Esophagus mucosa (tissue), 1 donor: Measurements from ENCODE around the gene SARNP. TPM values are rescaled to one million over a fixed set of nuclear protein-coding genes. Genes with fewer than 3 reads are reported as not detected.
"Not testable (repeated sequence)": the region's sequence is repeated elsewhere in the genome, so short reads cannot be mapped to it uniquely, and the experiment has no call there.

Experiments
- ATAC-seq: fragments of 200-7000 bp; cut with Tn5 transposase; one replicate; pipeline ENCODE4 v1.9.1; 2020
- total RNA-seq: library from RNA; stranded (reverse); gene quantifications from one replicate; pipeline ENCODE4 v1.2.4, GENCODE V29; 2023
- donor health status: DM: yes; HTN: yes; CAD: no.

SARNP gene
- total RNA-seq: 47.6 TPM

- peak; percentile 99 for ATAC-seq
Measured at GRCh38 chr12:55817345-55818139, at the start of gene SARNP, which contains the start of gene ORMDL2. SARNP (minus strand) TSS chr12:55817724; CDS start chr12:55817701, 23 bp downstream. ORMDL2 (plus strand) TSS chr12:55818041; CDS start chr12:55819000, 959 bp downstream.

GRCh38 chr12:55866454-55867004 is 49.0 kb upstream of the SARNP start:
- ATAC-seq: not testable (repeated sequence)

GRCh38 chr12:55865327-55865726 is 47.8 kb upstream of the SARNP start:
- ATAC-seq: no peak

GRCh38 chr12:55862931-55863330 is 45.4 kb upstream of the SARNP start:
- not testable (repeated sequence) for ATAC-seq

GRCh38 chr12:55862286-55862685 is 44.8 kb upstream of the SARNP start:
- ATAC-seq: no peak

GRCh38 chr12:55861871-55862270 is 44.3 kb upstream of the SARNP start:
- no peak for ATAC-seq

GRCh38 chr12:55861396-55861795 is 43.9 kb upstream of the SARNP start:
- no peak for ATAC-seq

- no peak for ATAC-seq
Measured at GRCh38 chr12:55852740-55853139, 35.2 kb upstream of the SARNP start.

- no peak for ATAC-seq
Measured at GRCh38 chr12:55850893-55851292, 33.4 kb upstream of the SARNP start.

- ATAC-seq: no peak
Measured at GRCh38 chr12:55850401-55850800, 32.9 kb upstream of the SARNP start.

GRCh38 chr12:55849616-55850343 is 32.3 kb upstream of the SARNP start:
- ATAC-seq: no peak

- peak; percentile 86 for ATAC-seq
Measured at GRCh38 chr12:55847603-55848291, 30.2 kb upstream of the SARNP start.

- ATAC-seq: no peak
Measured at GRCh38 chr12:55847033-55847432, 29.5 kb upstream of the SARNP start.

GRCh38 chr12:55845785-55846496 is 28.4 kb upstream of the SARNP start:
- ATAC-seq: no peak

- no peak for ATAC-seq
Measured at GRCh38 chr12:55845361-55845760, 27.8 kb upstream of the SARNP start.

GRCh38 chr12:55844961-55845360 is 27.4 kb upstream of the SARNP start:
- no peak for ATAC-seq

GRCh38 chr12:55843431-55843830 is 25.9 kb upstream of the SARNP start:
- no peak for ATAC-seq

- ATAC-seq: peak; percentile 67
Measured at GRCh38 chr12:55842681-55843429, 25.3 kb upstream of the SARNP start, which contains the start of gene MMP19. MMP19 (minus strand) TSS chr12:55842936; CDS start chr12:55842830, 106 bp downstream.

- no peak for ATAC-seq
Measured at GRCh38 chr12:55840581-55841351, 23.2 kb upstream of the SARNP start.

- ATAC-seq: no peak
Measured at GRCh38 chr12:55839345-55840140, 22.0 kb upstream of the SARNP start.
